IMR-90 (cell line): ENCODE measurements around the gene CDR2. TPM values are rescaled to one million over a fixed set of nuclear protein-coding genes. Genes with fewer than 3 reads are reported as not detected.

Experiments used
- ATAC-seq: fragments of 200-7000 bp; cut with Tn5 transposase; 2 replicates; pipeline ENCODE4 v1.9.1; 2020; ENCODE audit warnings: low read depth, mild to moderate bottlenecking, moderate library complexity
- BruUV-seq: library from RNA; stranded (reverse); fragments of 400-500 nt; replicated peaks from 2 replicates; lab custom pipeline; 2021; lab: Mats Ljungman, UMichigan
- CTCF ChIA-PET: fragments of 300-600 bp; formaldehyde crosslinking; extraction: SDS; loops from one replicate; lab custom pipeline; 2021; ENCODE audit warnings: antibody characterized with exemption; lab: Yijun Ruan, JAX
- POLR2A ChIA-PET: fragments of 300-600 bp; sonication (Branson Sonifier 250); formaldehyde crosslinking; loops from one replicate; lab custom pipeline; 2022; ENCODE audit warnings: antibody characterized with exemption; ENCODE audit not compliant: unreplicated experiment; lab: Charles Lee
- DNase-seq: peaks from one replicate; pipeline ENCODE4 v3.0.0; 2013
- H2AFZ ChIP-seq: replicated peaks from 2 replicates; pipeline ENCODE3; 2013; ENCODE audit warnings: low read length, mild to moderate bottlenecking; ENCODE audit not compliant: poor library complexity
- H2AK5ac ChIP-seq: 2 replicates; pipeline ENCODE4 v1.6.1; 2013; ENCODE audit warnings: low read depth, low read length, inconsistent platforms
- H2AK9ac ChIP-seq: replicated peaks from 2 replicates; pipeline ENCODE3; 2013; ENCODE audit warnings: mild to moderate bottlenecking, low read depth, low read length, moderate library complexity; ENCODE audit not compliant: poor library complexity
- H2BK120ac ChIP-seq: 2 replicates; pipeline ENCODE4 v1.6.1; 2013; ENCODE audit warnings: low read depth, low read length, inconsistent platforms
- H2BK15ac ChIP-seq: 3 replicates; pipeline ENCODE4 v1.6.1; 2013; ENCODE audit warnings: low read depth, low read length, inconsistent platforms
- H2BK20ac ChIP-seq: 2 replicates; pipeline ENCODE4 v1.6.1; 2013; ENCODE audit warnings: low read depth, mild to moderate bottlenecking, inconsistent platforms, low read length, moderate library complexity
- H2BK5ac ChIP-seq: 2 replicates; pipeline ENCODE4 v1.6.1; 2013; ENCODE audit warnings: mild to moderate bottlenecking, low read depth, low read length, inconsistent platforms; ENCODE audit not compliant: poor library complexity, severe bottlenecking
- H3K14ac ChIP-seq: replicated peaks from 2 replicates; pipeline ENCODE4 v1.6.1; 2013; ENCODE audit warnings: low read depth, low read length, inconsistent platforms
- H3K18ac ChIP-seq: 2 replicates; pipeline ENCODE4 v1.6.1; 2013; ENCODE audit warnings: low read depth, low read length, control low read depth
- H3K23ac ChIP-seq: 2 replicates; pipeline ENCODE4 v1.6.1; 2013; ENCODE audit warnings: low read depth, low read length, inconsistent platforms
- H3K27ac ChIP-seq: 2 replicates; pipeline ENCODE4 v1.5.1; 2013; ENCODE audit warnings: mild to moderate bottlenecking, control low read depth, low read length; ENCODE audit not compliant: insufficient read depth
- H3K27me3 ChIP-seq: 2 replicates; pipeline ENCODE4 v1.6.1; 2013; ENCODE audit warnings: low read length; ENCODE audit not compliant: control insufficient read depth, insufficient read depth
- H3K36me3 ChIP-seq: 2 replicates; pipeline ENCODE4 v1.6.1; 2013; ENCODE audit warnings: low read length, mixed read lengths; ENCODE audit not compliant: control insufficient read depth, insufficient read depth
- H3K4ac ChIP-seq: 2 replicates; pipeline ENCODE4 v1.6.1; 2013; ENCODE audit warnings: low read depth, low read length, inconsistent platforms
- H3K4me1 ChIP-seq: 2 replicates; pipeline ENCODE4 v1.6.1; 2013; ENCODE audit warnings: low read length, mixed read lengths; ENCODE audit not compliant: control insufficient read depth, insufficient read depth
- H3K4me2 ChIP-seq: 2 replicates; pipeline ENCODE4 v1.6.1; 2013; ENCODE audit warnings: low read depth, mild to moderate bottlenecking, control low read depth, low read length, moderate library complexity
- H3K4me3 ChIP-seq: 2 replicates; pipeline ENCODE4 v1.5.1; 2013; ENCODE audit warnings: low read depth, mild to moderate bottlenecking, control low read depth, low read length, moderate library complexity; ENCODE audit not compliant: insufficient read depth
- H3K56ac ChIP-seq: 2 replicates; pipeline ENCODE4 v1.6.1; 2013; ENCODE audit warnings: low read length, inconsistent platforms; ENCODE audit not compliant: insufficient read depth; ENCODE audit errors: extremely low read depth
- H3K79me1 ChIP-seq, 2 experiments: 2 replicates each; pipeline ENCODE4 v1.6.1; 2013; ENCODE audit warnings: low read length in 2 of 2, inconsistent platforms in 1 of 2, low read depth in 1 of 2
- H3K9ac ChIP-seq: 2 replicates; pipeline ENCODE4 v1.6.1; 2013; ENCODE audit warnings: low read depth, low read length, control low read depth
- H3K9me1 ChIP-seq: 2 replicates; pipeline ENCODE4 v1.6.1; 2013; ENCODE audit warnings: low read length, inconsistent platforms; ENCODE audit not compliant: insufficient read depth
- H3K9me3 ChIP-seq: 2 replicates; pipeline ENCODE4 v1.6.1; 2013; ENCODE audit warnings: low read length; ENCODE audit not compliant: control insufficient read depth, insufficient read depth
- H4K20me1 ChIP-seq: 2 replicates; pipeline ENCODE4 v1.6.1; 2013; ENCODE audit warnings: low read length, inconsistent platforms; ENCODE audit not compliant: insufficient read depth
- H4K5ac ChIP-seq: 2 replicates; pipeline ENCODE4 v1.6.1; 2013; ENCODE audit warnings: mild to moderate bottlenecking, low read depth, low read length, control low read depth
- H4K8ac ChIP-seq, 2 experiments: 2 replicates each; pipeline ENCODE4 v1.6.1; 2013; ENCODE audit warnings: low read depth in 2 of 2, low read length in 2 of 2, control low read depth in 1 of 2, inconsistent platforms in 1 of 2
- H4K91ac ChIP-seq: 2 replicates; pipeline ENCODE4 v1.6.1; 2013; ENCODE audit warnings: low read depth, low read length, inconsistent platforms; ENCODE audit not compliant: insufficient read depth
- BHLHE40 ChIP-seq: fragments of 150-350 bp; IDR thresholded peaks from 2 replicates; pipeline ENCODE4 v1.6.1; 2016; ENCODE audit warnings: mild to moderate bottlenecking, low read depth, low read length
- CEBPB ChIP-seq: IDR thresholded peaks from 2 replicates; pipeline ENCODE4 v1.6.1; 2012; ENCODE audit warnings: low read depth, low read length, improper control_type of control experiment
- CHD1 ChIP-seq: IDR thresholded peaks from 2 replicates; pipeline ENCODE4 v1.6.1; 2012; ENCODE audit warnings: low read depth, low read length, improper control_type of control experiment
- FOS ChIP-seq: fragments of 150-350 bp; IDR thresholded peaks from 2 replicates; pipeline ENCODE4 v1.6.1; 2016; ENCODE audit warnings: low read depth, low read length
- MAFK ChIP-seq: IDR thresholded peaks from 2 replicates; pipeline ENCODE4 v1.6.1; 2012; ENCODE audit warnings: low read depth, low read length, improper control_type of control experiment
- MAZ ChIP-seq: IDR thresholded peaks from 2 replicates; pipeline ENCODE4 v1.6.1; 2012; ENCODE audit warnings: low read depth, mild to moderate bottlenecking, low read length, improper control_type of control experiment, moderate library complexity, borderline replicate concordance
- MXI1 ChIP-seq: IDR thresholded peaks from 2 replicates; pipeline ENCODE4 v1.6.1; 2012; ENCODE audit warnings: low read depth, mild to moderate bottlenecking, low read length, moderate library complexity, borderline replicate concordance
- RAD21 ChIP-seq: IDR thresholded peaks from 2 replicates; pipeline ENCODE4 v1.6.1; 2012; ENCODE audit warnings: low read length, improper control_type of control experiment
- RCOR1 ChIP-seq: IDR thresholded peaks from 2 replicates; pipeline ENCODE4 v1.6.1; 2012; ENCODE audit warnings: mild to moderate bottlenecking, low read length, improper control_type of control experiment; ENCODE audit not compliant: insufficient replicate concordance
- USF2 ChIP-seq: fragments of 150-350 bp; IDR thresholded peaks from 2 replicates; pipeline ENCODE4 v1.6.1; 2017; ENCODE audit warnings: mild to moderate bottlenecking, antibody characterized with exemption, low read length, low read depth
- WGBS, 2 experiments: methylation state at CpG; one replicate each; pipeline versions ENCODE4 v1.1.5 to v1.1.7; 2013; ENCODE audit warnings: missing lambda C conversion rate in 2 of 2; ENCODE audit not compliant: insufficient read length in 1 of 2; ENCODE audit errors: extremely low coverage in 2 of 2; 5-methylcytosine and 5-hydroxymethylcytosine counted together
- dilution Hi-C: fragments of 300-500 bp; cut with HindIII; formaldehyde crosslinking; loops from one replicate; pipeline ENCODE4 v1.14.3; 2018; ENCODE audit warnings: low sequenced_read_pairs; ENCODE audit not compliant: unreplicated experiment
- in situ Hi-C: fragments of 300-500 bp; cut with MboI; formaldehyde crosslinking; loops from 3 replicates; pipeline ENCODE4 v1.14.3; 2019; ENCODE audit warnings: low sequenced_read_pairs, inconsistent platforms, mixed read lengths
- intact Hi-C: fragments of 100-400 bp; cut with micrococcal nuclease; formaldehyde crosslinking; loops from 2 replicates; pipeline ENCODE4 v1.10.0; 2022
- polyA plus RNA-seq, 3 experiments: library from polyadenylated mRNA; depleted of rRNA; stranded (reverse); fragments of >200 nt; gene quantifications; 2 replicates each; pipeline ENCODE4 v1.2.3, GENCODE V29; 2012; ENCODE audit warnings: low replicate concordance in 1 of 3
- total RNA-seq: library from RNA; depleted of rRNA; stranded (reverse); fragments of >200 nt; gene quantifications from 2 replicates; pipeline ENCODE4 v1.2.3, GENCODE V29; 2012

CDR2 gene
- total and polyA plus RNA-seq, 2 of the 4 experiments (the other 2 are of a cell fraction) = 37.7 to 48.4 TPM

DNA sequence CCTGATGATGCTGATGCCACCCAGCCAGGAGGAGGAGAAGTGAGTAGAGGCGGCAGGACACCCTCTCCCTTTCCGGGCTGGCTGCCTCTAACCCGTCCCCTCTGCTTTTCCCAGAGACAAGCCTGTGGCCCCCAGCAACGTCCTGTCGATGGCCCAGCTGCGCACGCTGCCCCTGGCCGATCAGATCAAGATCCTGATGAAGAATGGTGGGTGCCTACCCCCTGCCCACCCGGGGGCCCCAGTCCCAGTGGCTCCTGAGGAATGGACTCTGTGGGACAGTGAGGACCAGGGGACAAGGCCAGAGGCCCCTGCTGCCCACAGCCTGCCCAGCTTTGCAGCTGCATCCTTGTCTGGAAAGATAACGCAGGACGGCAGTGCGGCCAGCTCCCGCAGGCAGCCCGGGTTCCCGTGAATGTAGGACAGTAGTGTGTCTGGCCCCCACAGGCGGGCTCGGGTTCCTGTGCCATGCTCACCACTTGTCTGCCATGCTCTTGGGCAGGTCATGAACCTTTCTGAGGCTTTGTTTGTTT is 57.4 kb downstream of the CDR2 start:
- Histone ChIP-seq H3K9ac (no peak overlapping the region), H4K8ac (no peak overlapping the region), H3K79me1 (peaks cover 0 to 13% of the 10 kb centered on the region in 2 experiments; a peak in 2 of 4 replicates), H2AK9ac (no peak overlapping the region), H3K4me1 (no peaks in the 10 kb centered on the region), H3K36me3 (peaks cover 48% of the 10 kb centered on the region), H2BK5ac (no peak overlapping the region), H2BK15ac (no peak overlapping the region), H3K27me3 (no peaks in the 10 kb centered on the region), H3K9me1 (no peaks in the 10 kb centered on the region), H3K14ac (no peak overlapping the region), H3K18ac (no peak overlapping the region), H3K4ac (no peak overlapping the region), H2BK120ac (no peak overlapping the region), H3K56ac (no peak overlapping the region), H2AFZ (no peak overlapping the region), H2BK20ac (no peak overlapping the region), H3K4me2 (no peak overlapping the region), H4K91ac (no peak overlapping the region), H3K27ac (no peak overlapping the region), H3K4me3 (no peak overlapping the region), H4K20me1 (peaks cover 15% of the 10 kb centered on the region), H2AK5ac (no peak overlapping the region), H4K5ac (no peak overlapping the region), H3K9me3 (no peaks in the 10 kb centered on the region), H3K23ac (no peak overlapping the region)
- TF ChIP-seq CHD1 = no peak
- TF ChIP-seq CEBPB = no peak
- no peak for TF ChIP-seq BHLHE40
- TF ChIP-seq FOS = no peak
- TF ChIP-seq RCOR1 = no peak
- no peak for TF ChIP-seq MAFK
- no peak for TF ChIP-seq MXI1
- no peak for TF ChIP-seq USF2
- no peak for TF ChIP-seq MAZ
- no peak for TF ChIP-seq RAD21
- 80% methylated on average over 14 of the region's 17 CpGs; no CpG with 5 or more reads in 1 of the 2 experiments for WGBS, 2 experiments
- ChIA-PET CTCF (no interaction called here), POLR2A (no interaction called here)
- in situ Hi-C loops (no loop called here), dilution Hi-C loops (no loop called here), intact Hi-C loops (no loop called here)
- no peak for ATAC-seq
- no peak for DNase-seq
- no TSS peak for BruUV-seq
